GM13977 (cell line): ENCODE data around the gene NATD1.

Source experiments
- DNase-seq: peaks from one replicate; pipeline ENCODE4 v3.0.0; 2012; ENCODE audit warnings: low spot score
- in situ Hi-C: fragments of 300-500 bp; cut with MboI; formaldehyde crosslinking; loops from one replicate; pipeline ENCODE4 v1.12.0; 2022; ENCODE audit warnings: low sequenced_read_pairs, low pct_unique_long_range_greater_than_20kb, mixed read lengths, inconsistent platforms; ENCODE audit not compliant: unreplicated experiment
- TF ChIP-seq, protein P1 (sequence below): IDR thresholded peaks from 2 replicates; pipeline ENCODE4 v1.5.1; 2012; ENCODE audit warnings: mild to moderate bottlenecking, control low read depth; ENCODE audit not compliant: insufficient read depth; ENCODE audit errors: extremely low read depth, missing control alignments

Gene NATD1

DNA sequence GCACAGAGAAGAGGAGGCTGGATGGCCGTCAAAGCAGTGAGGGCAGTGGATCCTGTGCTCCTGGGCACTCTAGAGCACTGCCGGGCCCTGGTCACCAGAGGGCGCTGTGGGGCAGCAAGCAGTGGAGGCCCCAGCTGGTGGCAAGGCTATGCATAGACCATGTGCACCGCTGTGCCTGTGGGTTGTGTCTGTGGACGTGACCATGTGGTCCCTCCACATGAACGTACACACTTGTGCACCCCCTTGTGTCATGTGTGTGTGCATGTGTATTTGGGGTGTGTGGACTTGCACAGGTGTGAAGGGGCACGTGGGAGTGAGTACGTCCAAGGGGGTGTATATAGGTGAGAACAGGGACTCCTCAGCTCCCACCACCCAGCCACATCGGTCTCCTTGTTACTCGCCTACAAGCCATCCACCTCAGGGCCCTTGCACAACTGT, 26.9 kb upstream of the NATD1 start:
- DNase-seq: peak; percentile 90
- in situ Hi-C loops: loop anchor here (25.0 kb wide), 1 partner anchor 232 kb away; no protein-coding TSS in a partner anchor

DNA sequence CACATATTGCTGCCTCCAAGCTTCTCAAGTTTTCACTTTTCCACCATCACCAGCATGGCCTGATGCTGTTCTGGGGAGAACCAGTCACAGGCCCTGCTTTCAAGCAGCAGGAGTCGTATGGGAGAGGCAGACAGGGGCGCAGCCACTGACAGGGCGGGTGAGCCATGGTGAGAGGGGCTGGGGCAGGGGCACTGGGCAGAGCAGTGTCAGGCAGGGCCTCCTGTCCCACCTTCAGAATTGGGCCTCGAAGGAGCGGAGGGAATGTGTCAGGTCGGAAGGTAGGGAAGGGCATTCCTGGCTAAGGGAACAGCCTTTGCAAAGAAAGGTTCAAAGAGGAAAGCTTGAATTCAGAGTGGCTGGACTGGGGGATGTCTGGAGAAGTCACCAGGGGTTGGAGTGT, 26.4 kb upstream of the NATD1 start:
- no peak for DNase-seq
- TF ChIP-seq, protein P1, sequence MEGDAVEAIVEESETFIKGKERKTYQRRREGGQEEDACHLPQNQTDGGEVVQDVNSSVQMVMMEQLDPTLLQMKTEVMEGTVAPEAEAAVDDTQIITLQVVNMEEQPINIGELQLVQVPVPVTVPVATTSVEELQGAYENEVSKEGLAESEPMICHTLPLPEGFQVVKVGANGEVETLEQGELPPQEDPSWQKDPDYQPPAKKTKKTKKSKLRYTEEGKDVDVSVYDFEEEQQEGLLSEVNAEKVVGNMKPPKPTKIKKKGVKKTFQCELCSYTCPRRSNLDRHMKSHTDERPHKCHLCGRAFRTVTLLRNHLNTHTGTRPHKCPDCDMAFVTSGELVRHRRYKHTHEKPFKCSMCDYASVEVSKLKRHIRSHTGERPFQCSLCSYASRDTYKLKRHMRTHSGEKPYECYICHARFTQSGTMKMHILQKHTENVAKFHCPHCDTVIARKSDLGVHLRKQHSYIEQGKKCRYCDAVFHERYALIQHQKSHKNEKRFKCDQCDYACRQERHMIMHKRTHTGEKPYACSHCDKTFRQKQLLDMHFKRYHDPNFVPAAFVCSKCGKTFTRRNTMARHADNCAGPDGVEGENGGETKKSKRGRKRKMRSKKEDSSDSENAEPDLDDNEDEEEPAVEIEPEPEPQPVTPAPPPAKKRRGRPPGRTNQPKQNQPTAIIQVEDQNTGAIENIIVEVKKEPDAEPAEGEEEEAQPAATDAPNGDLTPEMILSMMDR: no peak
- in situ Hi-C loops: loop anchor here (25.0 kb wide), 1 partner anchor 233 kb away; no protein-coding TSS in a partner anchor

More for the DNA sequence above, 26.9 kb upstream of the NATD1 start:
- TF ChIP-seq, protein P1: peak; percentile 98

DNA sequence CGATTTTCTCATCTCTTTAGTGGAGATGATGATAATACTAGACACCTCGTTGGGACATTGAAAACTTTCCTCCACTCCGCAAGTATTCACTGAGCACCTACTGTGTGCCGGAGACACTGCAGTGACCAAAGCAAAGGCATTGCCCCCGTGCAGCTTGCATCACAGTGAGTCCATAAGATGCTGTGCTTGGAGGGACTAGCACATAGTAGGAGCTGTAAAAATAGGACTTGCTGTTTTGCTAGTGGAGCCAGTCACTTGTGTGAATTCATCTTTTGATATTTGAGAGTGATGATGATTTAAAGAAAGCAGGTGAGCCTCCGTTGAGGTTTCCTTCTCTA, 26.0 kb upstream of the NATD1 start:
- DNase-seq: no peak
- TF ChIP-seq, protein P1: no peak
- in situ Hi-C loops: loop anchor here (25.0 kb wide), 1 partner anchor 233 kb away; no protein-coding TSS in a partner anchor

DNA sequence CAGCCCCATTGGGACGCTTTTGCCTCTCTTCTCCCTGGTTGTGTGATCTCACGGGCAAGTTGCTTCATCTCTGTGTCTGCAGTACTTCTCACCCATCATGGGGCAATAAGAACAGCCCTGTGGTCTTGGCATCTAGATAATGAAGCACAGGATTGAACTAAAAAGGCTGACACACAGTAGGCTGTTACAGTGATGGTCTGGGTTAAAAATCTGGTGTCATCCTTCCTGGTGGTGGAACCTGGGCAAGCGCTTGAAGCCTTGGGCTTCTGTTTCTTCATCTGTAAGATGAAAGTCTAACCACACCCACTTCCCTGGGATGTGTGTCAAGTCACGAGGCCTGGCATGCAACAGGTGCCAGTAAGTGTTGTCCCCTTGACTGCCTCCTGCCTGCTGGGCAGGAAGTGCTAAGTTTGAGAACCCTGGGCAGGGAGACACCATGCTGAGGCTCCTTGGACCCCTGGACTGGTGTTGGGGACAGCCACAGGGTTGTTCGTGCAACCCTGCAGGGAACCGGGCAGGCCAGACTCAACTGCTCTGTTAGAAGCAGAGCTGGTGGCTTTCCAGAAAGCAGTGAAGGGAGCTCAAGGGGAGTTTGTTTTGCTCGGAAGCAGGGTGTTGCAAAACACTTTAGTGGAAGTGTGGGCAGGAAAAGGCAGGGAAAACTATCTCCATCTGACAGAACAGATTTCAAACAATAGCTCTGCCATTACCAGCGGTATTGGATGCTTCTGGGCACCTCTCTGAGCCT, 25.4 kb upstream of the NATD1 start:
- TF ChIP-seq, protein P1: no peak
- no peak for DNase-seq
- in situ Hi-C loops: loop anchor here (25.0 kb wide), 1 partner anchor 234 kb away; no protein-coding TSS in a partner anchor

DNA sequence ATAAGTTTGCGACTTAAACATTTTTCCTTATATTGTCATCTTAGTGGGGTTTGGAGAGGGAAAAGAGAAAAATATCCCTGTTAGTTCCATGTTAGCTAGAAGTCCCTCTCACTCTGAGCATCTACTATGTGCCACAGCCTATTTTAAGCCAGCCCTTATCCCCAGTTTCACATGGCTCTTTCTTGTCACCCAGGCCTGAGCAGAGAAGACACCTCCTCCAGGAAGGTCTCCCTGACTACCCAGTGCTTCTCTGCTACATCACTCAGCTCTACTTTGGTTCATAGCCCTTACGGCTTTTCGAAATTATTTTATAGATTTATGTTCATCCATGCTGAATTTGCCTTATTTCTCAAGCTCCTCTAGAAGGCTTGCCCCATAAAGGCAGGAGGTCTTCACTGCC, 24.1 kb upstream of the NATD1 start:
- TF ChIP-seq, protein P1: no peak
- no peak for DNase-seq
- in situ Hi-C loops: loop anchor here (25.0 kb wide), 1 partner anchor 235 kb away; no protein-coding TSS in a partner anchor

DNA sequence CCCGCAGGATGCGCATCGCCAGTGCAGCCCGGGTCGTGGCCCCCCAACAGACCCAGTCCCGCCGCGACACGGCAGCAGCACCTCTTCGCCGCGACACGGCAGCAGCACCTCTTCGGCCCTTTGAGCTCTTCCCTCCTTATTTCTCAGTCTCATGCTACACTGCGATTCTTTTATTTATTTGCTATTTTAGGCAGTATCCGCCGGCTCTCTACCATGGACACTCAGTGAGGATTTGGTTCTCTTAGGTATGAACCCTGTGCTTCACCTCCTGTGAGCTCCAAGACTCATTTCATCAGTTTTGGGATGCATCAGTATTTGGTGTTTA, 23.0 kb upstream of the NATD1 start:
- DNase-seq: no peak
- in situ Hi-C loops: loop anchor here (25.0 kb wide), 1 partner anchor 236 kb away; no protein-coding TSS in a partner anchor
- TF ChIP-seq, protein P1: no peak
